ENCODE results near the gene GHDC. TPM values are rescaled to one million over a fixed set of nuclear protein-coding genes. Genes with fewer than 3 reads are reported as not detected.

Gene GHDC
- polyA plus RNA-seq, 1 donor (not counting 4 experiments of a cell fraction or from before 2014, with no cell fraction given), result 2.7 TPM

GRCh38 chr17:42167807-42168206 lies 26.5 kb downstream of the GHDC start:
- DNase-seq (ENCODE audit: low read depth, low spot score) (no peak), FAIRE-seq (no peak)
- Histone ChIP-seq H3K27ac (ENCODE audit: control insufficient read depth, insufficient read depth, low read length) (no peak overlapping the region), H3K4me3 (ENCODE audit: control insufficient read depth in 2 of 3, extremely low read depth in 1 of 3, insufficient read depth in 2 of 3, low read depth in 1 of 3, low read length in 3 of 3) (no peak overlapping the region), H4K20me1 (ENCODE audit: control insufficient read depth, extremely low read depth, insufficient read depth, low read length) (no peaks in the 10 kb centered on the region), H3K4me2 (ENCODE audit: control insufficient read depth, extremely low read depth, insufficient read depth, low read depth, low read length) (no peak overlapping the region), H2AFZ (ENCODE audit: control insufficient read depth, low read length) (no peak overlapping the region), H3K36me3 (ENCODE audit: control insufficient read depth in 2 of 2, extremely low read depth in 1 of 2, insufficient read depth in 2 of 2, low read length in 2 of 2) (no peaks in the 10 kb centered on the region), H3K79me2 (ENCODE audit: control insufficient read depth, insufficient read depth, low read length) (no peaks in the 10 kb centered on the region), H3K4me1 (ENCODE audit: control insufficient read depth, extremely low read depth, insufficient read depth, low read length) (peaks cover 6% of the 10 kb centered on the region), H3K9me1 (ENCODE audit: control insufficient read depth, extremely low read depth, insufficient read depth, low read length) (no peaks in the 10 kb centered on the region), H3K9me3 (ENCODE audit: control insufficient read depth, low read depth, low read length) (no peaks in the 10 kb centered on the region), H3K9ac (ENCODE audit: control insufficient read depth, extremely low read depth, insufficient read depth, low read length) (no peak overlapping the region), H3K27me3 (ENCODE audit: control insufficient read depth, extremely low read depth, insufficient read depth, low read length) (peaks cover 10% of the 10 kb centered on the region)
- TF ChIP-seq CTCF (optimal IDR thresholded peaks at IDR 0.05 in 1 of 3, IDR thresholded peaks at IDR 0.05 in 1 of 3, conservative IDR thresholded peaks at IDR 0.05 in 1 of 3; ENCODE audit: extremely low read depth in 1 of 3, insufficient read depth in 2 of 3, low read length in 3 of 3) (no peak), EZH2 (IDR thresholded peaks at IDR 0.05; ENCODE audit: low read length) (no peak)
- dilution Hi-C loops (cut with MboI; ENCODE audit: extremely low pct_ligation_motif_present, low sequenced_read_pairs), result no loop called here

- no peak for TF ChIP-seq EZH2 (IDR thresholded peaks at IDR 0.05; ENCODE audit: low read length)
- Histone ChIP-seq H3K79me2 (ENCODE audit: control insufficient read depth, insufficient read depth, low read length) (no peaks in the 10 kb centered on the region), H2AFZ (ENCODE audit: control insufficient read depth, low read length) (no peak overlapping the region), H3K9me3 (ENCODE audit: control insufficient read depth, low read depth, low read length) (no peaks in the 10 kb centered on the region), H3K27me3 (ENCODE audit: control insufficient read depth, extremely low read depth, insufficient read depth, low read length) (peaks cover 3% of the 10 kb centered on the region), H4K20me1 (ENCODE audit: control insufficient read depth, extremely low read depth, insufficient read depth, low read length) (no peaks in the 10 kb centered on the region), H3K4me2 (ENCODE audit: control insufficient read depth, extremely low read depth, insufficient read depth, low read depth, low read length) (no peak overlapping the region), H3K4me1 (ENCODE audit: control insufficient read depth, extremely low read depth, insufficient read depth, low read length) (peaks cover 3% of the 10 kb centered on the region), H3K9me1 (ENCODE audit: control insufficient read depth, extremely low read depth, insufficient read depth, low read length) (no peaks in the 10 kb centered on the region), H3K27ac (ENCODE audit: control insufficient read depth, insufficient read depth, low read length) (no peak overlapping the region), H3K36me3 (ENCODE audit: control insufficient read depth in 2 of 2, extremely low read depth in 1 of 2, insufficient read depth in 2 of 2, low read length in 2 of 2) (no peaks in the 10 kb centered on the region), H3K9ac (ENCODE audit: control insufficient read depth, extremely low read depth, insufficient read depth, low read length) (no peak overlapping the region), H3K4me3 (ENCODE audit: control insufficient read depth in 2 of 3, extremely low read depth in 1 of 3, insufficient read depth in 2 of 3, low read depth in 1 of 3, low read length in 3 of 3) (no peak overlapping the region)
- DNase-seq (ENCODE audit: low read depth, low spot score) (no peak), FAIRE-seq (no peak)
- dilution Hi-C loops (cut with MboI; ENCODE audit: extremely low pct_ligation_motif_present, low sequenced_read_pairs), result no loop called here
Observed at GRCh38 chr17:42166196-42166763, 28.0 kb downstream of the GHDC start.

GRCh38 chr17:42165751-42166150 lies 28.5 kb downstream of the GHDC start:
- FAIRE-seq (no peak), DNase-seq (ENCODE audit: low read depth, low spot score) (no peak)
- TF ChIP-seq EZH2 (IDR thresholded peaks at IDR 0.05; ENCODE audit: low read length) (no peak), CTCF (optimal IDR thresholded peaks at IDR 0.05 in 1 of 3, IDR thresholded peaks at IDR 0.05 in 1 of 3, conservative IDR thresholded peaks at IDR 0.05 in 1 of 3; ENCODE audit: extremely low read depth in 1 of 3, insufficient read depth in 2 of 3, low read length in 3 of 3) (no peak)
- Histone ChIP-seq H3K4me1 (ENCODE audit: control insufficient read depth, extremely low read depth, insufficient read depth, low read length) (peaks cover 3% of the 10 kb centered on the region), H2AFZ (ENCODE audit: control insufficient read depth, low read length) (no peak overlapping the region), H3K9me3 (ENCODE audit: control insufficient read depth, low read depth, low read length) (no peaks in the 10 kb centered on the region), H3K4me3 (ENCODE audit: control insufficient read depth in 2 of 3, extremely low read depth in 1 of 3, insufficient read depth in 2 of 3, low read depth in 1 of 3, low read length in 3 of 3) (no peak overlapping the region), H3K4me2 (ENCODE audit: control insufficient read depth, extremely low read depth, insufficient read depth, low read depth, low read length) (no peak overlapping the region), H3K79me2 (ENCODE audit: control insufficient read depth, insufficient read depth, low read length) (no peaks in the 10 kb centered on the region), H3K9ac (ENCODE audit: control insufficient read depth, extremely low read depth, insufficient read depth, low read length) (no peak overlapping the region), H3K27me3 (ENCODE audit: control insufficient read depth, extremely low read depth, insufficient read depth, low read length) (no peaks in the 10 kb centered on the region), H4K20me1 (ENCODE audit: control insufficient read depth, extremely low read depth, insufficient read depth, low read length) (no peaks in the 10 kb centered on the region), H3K9me1 (ENCODE audit: control insufficient read depth, extremely low read depth, insufficient read depth, low read length) (no peaks in the 10 kb centered on the region), H3K36me3 (ENCODE audit: control insufficient read depth in 2 of 2, extremely low read depth in 1 of 2, insufficient read depth in 2 of 2, low read length in 2 of 2) (no peaks in the 10 kb centered on the region), H3K27ac (ENCODE audit: control insufficient read depth, insufficient read depth, low read length) (no peak overlapping the region)
- dilution Hi-C loops (cut with MboI; ENCODE audit: extremely low pct_ligation_motif_present, low sequenced_read_pairs), result no loop called here
